Measurements from ENCODE around the gene CCDC134. TPM values are rescaled to one million over a fixed set of nuclear protein-coding genes. Genes with fewer than 3 reads are reported as not detected.

CCDC134 gene
- total and polyA plus RNA-seq, 2 of the 8 experiments (the other 6 are each of a cell fraction or from before 2014, with no cell fraction given): 7.7 to 20.0 TPM

GRCh38 chr22:41815716-41816115 is 15.2 kb downstream of the CCDC134 start:
- H3K79me2 ChIP-seq (ENCODE audit: control insufficient read depth in 1 of 2, insufficient read depth in 2 of 2, low read length in 2 of 2): no peaks in the 10 kb centered on the region
- FAIRE-seq (no peak), DNase-seq (ENCODE audit: low read depth in 1 of 2, low spot score in 2 of 2) (no peak)
- no peaks in the 10 kb centered on the region for H3K9me3 ChIP-seq (ENCODE audit: insufficient read depth in 2 of 2, low read depth in 1 of 2, low read length in 1 of 2)
- H3K56ac ChIP-seq (replicated peaks; ENCODE audit: insufficient read length, low read depth, low read length): no peak overlapping the region
- H3K27me3 ChIP-seq (replicated peaks in 1 of 4; ENCODE audit: control insufficient read depth in 3 of 4, extremely low read depth in 1 of 4, insufficient read depth in 3 of 4, low read length in 3 of 4): no peaks in the 10 kb centered on the region; a peak in 1 of 7 replicates
- no peak overlapping the region for H3K4me2 ChIP-seq (ENCODE audit: insufficient read depth in 1 of 2, low read depth in 2 of 2, low read length in 2 of 2)
- H4K20me1 ChIP-seq (replicated peaks in 1 of 2; ENCODE audit: control insufficient read depth in 1 of 2, insufficient read depth in 2 of 2, low read length in 2 of 2): peaks cover 0 to 9% of the 10 kb centered on the region in 2 experiments
- H3K9ac ChIP-seq (replicated peaks in 1 of 4; ENCODE audit: extremely low read depth in 1 of 4, low read depth in 3 of 4, low read length in 3 of 4): no peak overlapping the region
- peaks cover 0 to 25% (median 6%) of the 10 kb centered on the region in 4 experiments; a peak in 6 of 8 replicates for H3K36me3 ChIP-seq (ENCODE audit: control insufficient read depth in 2 of 4, insufficient read depth in 4 of 4, low read length in 3 of 4)
- H3K79me1 ChIP-seq (ENCODE audit: low read depth, low read length): peaks cover 3% of the 10 kb centered on the region; the same call in 1 of the 2 replicates
- H3K27ac ChIP-seq (ENCODE audit: low read depth, low read length): no peak overlapping the region
- no peak overlapping the region for H2AFZ ChIP-seq (ENCODE audit: low read length)
- H3K4me1 ChIP-seq (replicated peaks in 1 of 4; ENCODE audit: control insufficient read depth in 3 of 4, insufficient read depth in 4 of 4, low read length in 3 of 4): no peaks in the 10 kb centered on the region
- no peak overlapping the region for H4K5ac ChIP-seq (ENCODE audit: insufficient read length, low read depth, low read length)
- no peak overlapping the region for H2AK5ac ChIP-seq (ENCODE audit: low read depth, low read length)
- no peak overlapping the region for H3K4me3 ChIP-seq (ENCODE audit: extremely low read depth in 1 of 4, insufficient read depth in 2 of 4, low read depth in 3 of 4, low read length in 4 of 4)
- H3K4ac ChIP-seq (replicated peaks; ENCODE audit: insufficient read length, low read depth, low read length): no peak overlapping the region
- no peak overlapping the region for H3K14ac ChIP-seq (ENCODE audit: insufficient read length)
- no peaks in the 10 kb centered on the region for H3K23me2 ChIP-seq (ENCODE audit: low read depth, low read length)
- H2BK15ac ChIP-seq (ENCODE audit: low read length): no peak overlapping the region
- H4K91ac ChIP-seq (replicated peaks; ENCODE audit: insufficient read length, low read length): no peak overlapping the region
- H3K18ac ChIP-seq (ENCODE audit: extremely low read depth, low read length): no peak overlapping the region
- no peak overlapping the region for H2BK12ac ChIP-seq (ENCODE audit: low read depth, low read length)
- ChIA-PET POLR2A (ENCODE audit: partially characterized antibody) (no interaction called here), CTCF (ENCODE audit: partially characterized antibody) (interaction anchor here (0.7 to 1.4 kb wide), 2 partner anchors 69 to 126 kb away, joined by 3 to 4 read pairs; no protein-coding TSS in a partner anchor)
- WGBS, 2 experiments (ENCODE audit: extremely low coverage in 1 of 2, insufficient coverage in 1 of 2, insufficient read length in 1 of 2, insufficient replicate concordance in 2 of 2, low coverage in 1 of 2, low lambda C conversion rate in 2 of 2, missing lambda C conversion rate in 1 of 2): 93% methylated on average over 3 of the region's 3 CpGs; no CpG with 5 or more reads in 1 of the 2 experiments
- H2BK20ac ChIP-seq (ENCODE audit: low read length): no peak overlapping the region
- no peak overlapping the region for H2BK120ac ChIP-seq (replicated peaks; ENCODE audit: low read depth, low read length)
- no peak overlapping the region; the same call in 1 of the 2 replicates for H4K8ac ChIP-seq (ENCODE audit: extremely low read depth, insufficient read depth, low read length)
- H2BK5ac ChIP-seq (ENCODE audit: low read depth, low read length): no peak overlapping the region
- no peak overlapping the region for H3K23ac ChIP-seq (ENCODE audit: insufficient read length)
- no peak for TF ChIP-seq CREB1 (IDR thresholded peaks at IDR 0.05)
- TF ChIP-seq NANOG (IDR thresholded peaks at IDR 0.05; ENCODE audit: insufficient read depth, low read depth, low read length, poor library complexity, severe bottlenecking): no peak
- TF ChIP-seq, protein P1, sequence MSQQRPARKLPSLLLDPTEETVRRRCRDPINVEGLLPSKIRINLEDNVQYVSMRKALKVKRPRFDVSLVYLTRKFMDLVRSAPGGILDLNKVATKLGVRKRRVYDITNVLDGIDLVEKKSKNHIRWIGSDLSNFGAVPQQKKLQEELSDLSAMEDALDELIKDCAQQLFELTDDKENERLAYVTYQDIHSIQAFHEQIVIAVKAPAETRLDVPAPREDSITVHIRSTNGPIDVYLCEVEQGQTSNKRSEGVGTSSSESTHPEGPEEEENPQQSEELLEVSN (IDR thresholded peaks at IDR 0.05): no peak
- no peak for TF ChIP-seq KDM5A (IDR thresholded peaks at IDR 0.05; ENCODE audit: low read length)
- no peak for TF ChIP-seq BCL11A (IDR thresholded peaks at IDR 0.05; ENCODE audit: low read depth in 2 of 2, low read length in 2 of 2)
- no peak for TF ChIP-seq TEAD4 (IDR thresholded peaks at IDR 0.05; ENCODE audit: low read depth, low read length)
- no peak for TF ChIP-seq ZNF274 (IDR thresholded peaks at IDR 0.05; ENCODE audit: borderline replicate concordance, extremely low read depth, low read length)
- TF ChIP-seq CHD1 (IDR thresholded peaks at IDR 0.05; ENCODE audit: low read depth, low read length): no peak
- no peak for TF ChIP-seq TAF1 (IDR thresholded peaks at IDR 0.05; ENCODE audit: low read depth, low read length)
- no peak for TF ChIP-seq CBX5 (IDR thresholded peaks at IDR 0.05; ENCODE audit: low read depth, low read length)
- no peak for TF ChIP-seq TAF7 (optimal IDR thresholded peaks at IDR 0.05; ENCODE audit: borderline replicate concordance, low read depth, low read length)
- TF ChIP-seq SP4 (IDR thresholded peaks at IDR 0.05; ENCODE audit: low read length): no peak

Data from H1 (cell line).